Tibial artery (tissue), 4 donors: ENCODE data around the gene ZFP36L2.
A peak's percentile ranks its signal among the peaks of the same experiment; 100 is the strongest.

Experiments used
- DNase-seq, 2 donors: peaks; one replicate each; pipeline ENCODE4 v3.0.0-alpha.2; 2019
- H3K27ac ChIP-seq, 2 donors: fragments of 200-600 bp; sonication (generic) in 1 of 2; 1 replicate in 1 of 2; 2 replicates in 1 of 2; pipeline ENCODE4 v1.5.1; 2018 to 2019; ENCODE audit warnings: mild to moderate bottlenecking in 1 of 2
- H3K27me3 ChIP-seq, 2 donors: fragments of 200-600 bp; sonication (generic) in 1 of 2; one replicate each; pipeline versions ENCODE4 v1.5.1 to v1.6.0; 2016 to 2019
- H3K36me3 ChIP-seq, 3 donors: fragments of 200-600 bp; sonication (generic) in 2 of 3; one replicate each; pipeline ENCODE4 v1.5.1; 2016 to 2019; ENCODE audit warnings: mild to moderate bottlenecking in 2 of 3
- H3K4me1 ChIP-seq, 4 donors: fragments of 200-600 bp; sonication (generic) in 2 of 4; 1 replicate in 3 of 4; 2 replicates in 1 of 4; pipeline ENCODE4 v1.5.1; 2016 to 2019
- H3K4me3 ChIP-seq, 2 donors: fragments of 200-600 bp; sonication (generic) in 1 of 2; 1 replicate in 1 of 2; 2 replicates in 1 of 2; pipeline ENCODE4 v1.5.1; 2018 to 2019; ENCODE audit warnings: mild to moderate bottlenecking in 2 of 2
- H3K9me3 ChIP-seq, 3 donors: fragments of 200-600 bp; sonication (generic) in 1 of 3; one replicate each; pipeline ENCODE4 v1.5.1; 2016 to 2019
- CTCF ChIP-seq, 2 experiments: fragments of 200-600 bp in 1 of 2; fragments of 450-650 bp in 1 of 2; IDR thresholded peaks; one replicate each; pipeline ENCODE4 v1.5.1; 2017 to 2019; ENCODE audit warnings: antibody characterized with exemption in 2 of 2, mild to moderate bottlenecking in 1 of 2, moderate library complexity in 1 of 2
- intact Hi-C: fragments of 100-400 bp; cut with DNase I; formaldehyde crosslinking; loops from one replicate; pipeline ENCODE4 v1.15.0; 2023; ENCODE audit warnings: low total_unique reads

ZFP36L2 gene

GRCh38 chr2:43180897-43181296 is 45.5 kb downstream of the ZFP36L2 start:
- H3K36me3 ChIP-seq = no peaks in the 10 kb centered on the region
- H3K4me1 ChIP-seq = peaks cover 4 to 24% (median 14%) of the 10 kb centered on the region in 4 donors
- DNase-seq = no peak
- no peaks in the 10 kb centered on the region for H3K27me3 ChIP-seq
- peaks cover 0 to under 1% (median 0%) of the 10 kb centered on the region in 3 donors for H3K9me3 ChIP-seq
- intact Hi-C loops = no loop called here
- H3K4me3 ChIP-seq = no peak overlapping the region
- H3K27ac ChIP-seq = no peak overlapping the region
- no peak for TF ChIP-seq CTCF (IDR thresholded peaks at IDR 0.05)

GRCh38 chr2:43179942-43180341 is 46.5 kb downstream of the ZFP36L2 start:
- Histone ChIP-seq H3K4me1 (peaks cover 4 to 24% (median 14%) of the 10 kb centered on the region in 4 donors), H3K9me3 (peaks cover 0 to 10% (median 9%) of the 10 kb centered on the region in 3 donors), H3K4me3 (no peak overlapping the region), H3K27ac (peak overlapping the region; percentile 82 to 88), H3K27me3 (no peaks in the 10 kb centered on the region), H3K36me3 (no peaks in the 10 kb centered on the region)
- TF ChIP-seq CTCF (IDR thresholded peaks at IDR 0.05) = no peak
- intact Hi-C loops = no loop called here
- DNase-seq = no peak

DNA sequence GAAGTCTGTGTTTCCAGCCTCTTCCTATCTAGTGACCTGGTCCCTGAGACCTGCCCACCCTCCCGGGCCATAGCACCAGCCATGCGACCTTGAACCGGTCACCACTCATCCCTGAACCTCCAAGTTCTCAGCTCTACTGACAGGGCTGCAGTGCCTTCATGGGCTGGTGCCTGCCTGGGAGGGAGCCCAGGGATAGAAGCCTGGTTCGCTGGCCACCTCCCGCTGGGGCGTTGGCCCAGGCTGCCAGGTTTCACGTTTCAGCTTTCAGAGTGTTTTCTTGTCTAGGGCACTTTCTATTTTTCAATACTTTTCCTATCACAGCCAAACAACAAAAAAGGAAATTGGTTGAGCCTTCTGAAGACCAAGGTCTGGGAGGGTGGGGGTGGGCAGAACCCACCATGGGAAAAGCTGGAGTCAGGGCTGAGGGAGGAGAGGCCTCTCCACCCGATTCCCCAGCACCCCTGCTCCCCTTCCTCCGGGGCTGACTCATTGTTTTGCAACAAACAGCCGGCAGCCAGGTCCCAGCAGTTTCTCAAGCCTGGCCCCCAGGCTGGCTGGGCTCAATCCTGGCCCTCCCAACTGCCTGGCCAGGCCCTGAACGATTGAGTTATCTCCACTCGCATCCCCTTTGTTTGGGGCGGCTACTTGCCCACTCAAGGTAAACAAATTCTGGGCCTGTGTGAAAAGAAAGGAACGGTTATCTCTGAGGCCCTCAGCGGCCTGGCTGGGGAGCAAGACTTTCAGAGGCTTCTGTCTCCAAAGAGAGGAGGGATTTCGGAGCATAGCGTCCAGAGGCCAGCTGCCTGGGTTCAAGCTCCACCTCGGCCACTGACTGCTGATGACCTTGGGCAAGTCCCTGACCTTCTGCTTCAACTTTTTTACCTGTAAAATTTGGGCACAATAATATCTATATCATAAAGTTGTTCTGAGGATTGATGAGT is 47.5 kb downstream of the ZFP36L2 start:
- Histone ChIP-seq H3K9me3 (peaks cover 0 to 13% (median 11%) of the 10 kb centered on the region in 3 donors), H3K27ac (peak overlapping the region; percentile 82 to 88), H3K36me3 (no peaks in the 10 kb centered on the region), H3K4me1 (peaks cover 4 to 24% (median 14%) of the 10 kb centered on the region in 4 donors), H3K4me3 (no peak overlapping the region), H3K27me3 (no peaks in the 10 kb centered on the region)
- DNase-seq = peak; percentile 89 to 93
- no peak for TF ChIP-seq CTCF (IDR thresholded peaks at IDR 0.05)
- intact Hi-C loops = no loop called here

GRCh38 chr2:43178055-43178598 is 48.3 kb downstream of the ZFP36L2 start:
- H3K4me1 ChIP-seq = peaks cover 4 to 24% (median 14%) of the 10 kb centered on the region in 4 donors
- H3K27me3 ChIP-seq = no peaks in the 10 kb centered on the region
- H3K27ac ChIP-seq = peak overlapping the region; percentile 82 to 88
- intact Hi-C loops = no loop called here
- no peak overlapping the region for H3K4me3 ChIP-seq
- H3K36me3 ChIP-seq = no peaks in the 10 kb centered on the region
- no peak for TF ChIP-seq CTCF (IDR thresholded peaks at IDR 0.05)
- peaks cover 0 to 13% (median 11%) of the 10 kb centered on the region in 3 donors for H3K9me3 ChIP-seq
- DNase-seq = no peak

- no peak overlapping the region for H3K4me3 ChIP-seq
- intact Hi-C loops = no loop called here
- TF ChIP-seq CTCF (IDR thresholded peaks at IDR 0.05) = no peak
- no peaks in the 10 kb centered on the region for H3K27me3 ChIP-seq
- no peak for DNase-seq
- peaks cover 0 to 13% (median 11%) of the 10 kb centered on the region in 3 donors for H3K9me3 ChIP-seq
- peaks cover 4 to 24% (median 14%) of the 10 kb centered on the region in 4 donors for H3K4me1 ChIP-seq
- H3K36me3 ChIP-seq = no peaks in the 10 kb centered on the region
- H3K27ac ChIP-seq = no peak overlapping the region
Observed at GRCh38 chr2:43176449-43176848, 50.0 kb downstream of the ZFP36L2 start.
